HG03139 (cell line): ENCODE results near the gene OR1L8.

ENCODE experiments used
- ATAC-seq: cut with Tn5 transposase; IDR thresholded peaks from one replicate; pipeline ENCODE4 v1.9.1; 2021; ENCODE audit not compliant: unreplicated experiment

The OR1L8 gene

GRCh38 chr9:122518226-122518625 is 65.0 kb downstream of the OR1L8 start:
- no peak for ATAC-seq
